ENCODE data around the gene FOXM1. TPM values are rescaled to one million over a fixed set of nuclear protein-coding genes. Genes with fewer than 3 reads are reported as not detected.

FOXM1 gene
- polyA plus RNA-seq, 1 donor from 2014 or later = 0.31 TPM

DNA sequence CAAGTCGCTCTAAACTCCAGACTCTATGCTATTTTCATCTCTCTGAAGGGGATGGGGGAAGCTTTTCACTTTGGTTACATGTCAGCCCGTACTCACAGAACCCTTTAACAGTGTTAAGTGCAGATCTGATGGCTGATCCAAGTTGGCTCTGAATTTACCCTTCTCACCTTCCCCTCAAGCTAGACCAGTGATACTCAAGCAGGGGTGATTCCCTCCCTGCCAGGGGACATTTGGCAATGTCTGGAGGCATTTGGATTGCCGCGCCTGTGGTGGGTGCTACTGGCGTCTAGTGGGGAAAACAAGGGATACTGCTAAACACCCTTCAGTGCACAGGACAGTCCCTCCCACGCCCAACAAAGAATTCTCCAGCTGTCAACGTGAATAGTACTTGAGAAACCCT is 14.1 kb downstream of the FOXM1 start:
- Histone ChIP-seq H2AFZ (ENCODE audit: low read depth, low read length) (no peak overlapping the region), H3K4me2 (ENCODE audit: low read length) (no peak overlapping the region), H3K9me2 (ENCODE audit: insufficient read depth, low read length) (no peaks in the 10 kb centered on the region), H3K9ac (ENCODE audit: low read length) (no peak overlapping the region), H3K36me3 (ENCODE audit: insufficient read depth, low read length) (no peaks in the 10 kb centered on the region), H3K27me3 (ENCODE audit: insufficient read depth, low read depth, low read length) (no peaks in the 10 kb centered on the region), H3F3A (ENCODE audit: insufficient read depth, low read length, poor library complexity, severe bottlenecking) (no peaks in the 10 kb centered on the region), H4K20me1 (ENCODE audit: insufficient read depth) (no peaks in the 10 kb centered on the region), H3K79me2 (replicated peaks; ENCODE audit: insufficient read depth, low read length) (no peaks in the 10 kb centered on the region), H3K27ac (ENCODE audit: low read length) (no peak overlapping the region), H3K9me3 (ENCODE audit: low read length) (no peaks in the 10 kb centered on the region), H3K4me3 (ENCODE audit: low read length) (no peak overlapping the region)
- TF ChIP-seq EZH2 (IDR thresholded peaks at IDR 0.05; ENCODE audit: borderline replicate concordance, insufficient read depth, low read length, poor library complexity, severe bottlenecking) = no peak
- no peak for TF ChIP-seq MXI1 (conservative IDR thresholded peaks at IDR 0.05; ENCODE audit: poor library complexity, severe bottlenecking)
- no peak for TF ChIP-seq EP300 (conservative IDR thresholded peaks at IDR 0.05; ENCODE audit: poor library complexity, severe bottlenecking)
- TF ChIP-seq POLR2AphosphoS5 (IDR thresholded peaks at IDR 0.05) = no peak
- TF ChIP-seq RAD21 (conservative IDR thresholded peaks at IDR 0.05) = no peak
- TF ChIP-seq SMC3 (conservative IDR thresholded peaks at IDR 0.05; ENCODE audit: poor library complexity) = no peak
- TF ChIP-seq, protein P1, sequence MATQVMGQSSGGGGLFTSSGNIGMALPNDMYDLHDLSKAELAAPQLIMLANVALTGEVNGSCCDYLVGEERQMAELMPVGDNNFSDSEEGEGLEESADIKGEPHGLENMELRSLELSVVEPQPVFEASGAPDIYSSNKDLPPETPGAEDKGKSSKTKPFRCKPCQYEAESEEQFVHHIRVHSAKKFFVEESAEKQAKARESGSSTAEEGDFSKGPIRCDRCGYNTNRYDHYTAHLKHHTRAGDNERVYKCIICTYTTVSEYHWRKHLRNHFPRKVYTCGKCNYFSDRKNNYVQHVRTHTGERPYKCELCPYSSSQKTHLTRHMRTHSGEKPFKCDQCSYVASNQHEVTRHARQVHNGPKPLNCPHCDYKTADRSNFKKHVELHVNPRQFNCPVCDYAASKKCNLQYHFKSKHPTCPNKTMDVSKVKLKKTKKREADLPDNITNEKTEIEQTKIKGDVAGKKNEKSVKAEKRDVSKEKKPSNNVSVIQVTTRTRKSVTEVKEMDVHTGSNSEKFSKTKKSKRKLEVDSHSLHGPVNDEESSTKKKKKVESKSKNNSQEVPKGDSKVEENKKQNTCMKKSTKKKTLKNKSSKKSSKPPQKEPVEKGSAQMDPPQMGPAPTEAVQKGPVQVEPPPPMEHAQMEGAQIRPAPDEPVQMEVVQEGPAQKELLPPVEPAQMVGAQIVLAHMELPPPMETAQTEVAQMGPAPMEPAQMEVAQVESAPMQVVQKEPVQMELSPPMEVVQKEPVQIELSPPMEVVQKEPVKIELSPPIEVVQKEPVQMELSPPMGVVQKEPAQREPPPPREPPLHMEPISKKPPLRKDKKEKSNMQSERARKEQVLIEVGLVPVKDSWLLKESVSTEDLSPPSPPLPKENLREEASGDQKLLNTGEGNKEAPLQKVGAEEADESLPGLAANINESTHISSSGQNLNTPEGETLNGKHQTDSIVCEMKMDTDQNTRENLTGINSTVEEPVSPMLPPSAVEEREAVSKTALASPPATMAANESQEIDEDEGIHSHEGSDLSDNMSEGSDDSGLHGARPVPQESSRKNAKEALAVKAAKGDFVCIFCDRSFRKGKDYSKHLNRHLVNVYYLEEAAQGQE (IDR thresholded peaks at IDR 0.05; ENCODE audit: borderline replicate concordance) = no peak

GRCh38 chr12:2860170-2860569 is 16.8 kb downstream of the FOXM1 start:
- Histone ChIP-seq H3K4me2 (ENCODE audit: low read length) (no peak overlapping the region), H3K36me3 (ENCODE audit: insufficient read depth, low read length) (no peaks in the 10 kb centered on the region), H3K79me2 (replicated peaks; ENCODE audit: insufficient read depth, low read length) (no peaks in the 10 kb centered on the region), H3F3A (ENCODE audit: insufficient read depth, low read length, poor library complexity, severe bottlenecking) (no peaks in the 10 kb centered on the region), H3K9me3 (ENCODE audit: low read length) (no peaks in the 10 kb centered on the region), H3K27me3 (ENCODE audit: insufficient read depth, low read depth, low read length) (no peaks in the 10 kb centered on the region), H3K9me2 (ENCODE audit: insufficient read depth, low read length) (no peaks in the 10 kb centered on the region), H4K20me1 (ENCODE audit: insufficient read depth) (no peaks in the 10 kb centered on the region), H3K9ac (ENCODE audit: low read length) (no peak overlapping the region), H2AFZ (ENCODE audit: low read depth, low read length) (no peak overlapping the region), H3K4me3 (ENCODE audit: low read length) (no peak overlapping the region), H3K27ac (ENCODE audit: low read length) (no peak overlapping the region)
- no peak for TF ChIP-seq CTCF (IDR thresholded peaks at IDR 0.05; ENCODE audit: poor library complexity, severe bottlenecking)
- no peak for TF ChIP-seq SMC3 (conservative IDR thresholded peaks at IDR 0.05; ENCODE audit: poor library complexity)
- no peak for TF ChIP-seq EZH2 (IDR thresholded peaks at IDR 0.05; ENCODE audit: borderline replicate concordance, insufficient read depth, low read length, poor library complexity, severe bottlenecking)
- TF ChIP-seq MXI1 (conservative IDR thresholded peaks at IDR 0.05; ENCODE audit: poor library complexity, severe bottlenecking) = no peak
- no peak for TF ChIP-seq EP300 (conservative IDR thresholded peaks at IDR 0.05; ENCODE audit: poor library complexity, severe bottlenecking)
- TF ChIP-seq TAF1 (IDR thresholded peaks at IDR 0.05; ENCODE audit: low read depth) = no peak
- TF ChIP-seq, protein P1 (IDR thresholded peaks at IDR 0.05; ENCODE audit: borderline replicate concordance) = no peak
- no peak for TF ChIP-seq POLR2AphosphoS5 (IDR thresholded peaks at IDR 0.05)
- no peak for TF ChIP-seq RAD21 (conservative IDR thresholded peaks at IDR 0.05)

All from neural cell (in vitro differentiated cells).